MM.1S (cell line): ENCODE measurements around the gene BDNF.

ENCODE experiments used
- DNase-seq: peaks from one replicate; pipeline ENCODE4 v3.0.0-alpha.2; 2015
- H2AFZ ChIP-seq: fragments of 300-600 bp; sonication (generic); 2 replicates; pipeline ENCODE4 v1.6.0; 2016; ENCODE audit warnings: antibody characterized with exemption, low read length
- H3F3A ChIP-seq: fragments of 300-600 bp; sonication (generic); 2 replicates; pipeline ENCODE4 v1.6.1; 2016; ENCODE audit warnings: mild to moderate bottlenecking, antibody characterized with exemption, low read length, moderate library complexity, mixed read lengths; ENCODE audit not compliant: insufficient read depth
- H3K27ac ChIP-seq: fragments of 300-600 bp; sonication (generic); 2 replicates; pipeline ENCODE4 v1.5.1; 2016; ENCODE audit warnings: mild to moderate bottlenecking, low read length
- H3K27me3 ChIP-seq: fragments of 300-600 bp; sonication (generic); replicated peaks from 2 replicates; pipeline ENCODE4 v1.6.0; 2016; ENCODE audit warnings: low read length; ENCODE audit not compliant: insufficient read depth
- H3K36me3 ChIP-seq: fragments of 300-600 bp; sonication (generic); replicated peaks from 2 replicates; pipeline ENCODE4 v1.6.1; 2016; ENCODE audit warnings: mild to moderate bottlenecking, low read length, mixed read lengths; ENCODE audit not compliant: insufficient read depth
- H3K4me1 ChIP-seq: fragments of 300-600 bp; sonication (generic); 2 replicates; pipeline ENCODE4 v1.6.1; 2016; ENCODE audit warnings: low read length, mixed read lengths
- H3K4me2 ChIP-seq: fragments of 300-600 bp; sonication (generic); 2 replicates; pipeline ENCODE4 v1.6.0; 2016; ENCODE audit warnings: low read depth, low read length
- H3K4me3 ChIP-seq: fragments of 300-600 bp; sonication (generic); 2 replicates; pipeline ENCODE4 v1.5.1; 2016; ENCODE audit warnings: low read length, mixed read lengths
- H3K79me2 ChIP-seq: fragments of 300-600 bp; sonication (generic); 2 replicates; pipeline ENCODE4 v1.6.1; 2016; ENCODE audit warnings: mixed run types, low read length, mixed read lengths
- H3K9ac ChIP-seq: fragments of 300-600 bp; sonication (generic); 2 replicates; pipeline ENCODE4 v1.6.1; 2016; ENCODE audit warnings: low read length, mixed read lengths
- H3K9me2 ChIP-seq: fragments of 300-600 bp; sonication (generic); replicated peaks from 2 replicates; pipeline ENCODE4 v1.6.1; 2016; ENCODE audit warnings: mild to moderate bottlenecking, low read length, mixed read lengths; ENCODE audit not compliant: insufficient read depth
- H3K9me3 ChIP-seq: fragments of 300-600 bp; sonication (generic); replicated peaks from 2 replicates; pipeline ENCODE4 v1.6.1; 2016; ENCODE audit warnings: mild to moderate bottlenecking, low read length, mixed read lengths; ENCODE audit not compliant: insufficient read depth
- H4K20me1 ChIP-seq: fragments of 300-600 bp; sonication (generic); 2 replicates; pipeline ENCODE4 v1.6.1; 2016; ENCODE audit warnings: mild to moderate bottlenecking, low read length, moderate library complexity, mixed read lengths; ENCODE audit not compliant: insufficient read depth
- EZH2 ChIP-seq: fragments of 300-600 bp; sonication (generic); optimal IDR thresholded peaks from 2 replicates; pipeline ENCODE3; 2017; ENCODE audit warnings: low read depth, mild to moderate bottlenecking, antibody characterized with exemption, low read length, mixed read lengths
- EZH2phosphoT487 ChIP-seq: fragments of 300-600 bp; sonication (generic); IDR thresholded peaks from 2 replicates; pipeline ENCODE4 v1.6.1; 2018; ENCODE audit warnings: antibody characterized with exemption, low read length
- TF ChIP-seq, protein P1 (sequence below): fragments of 300-600 bp; sonication (generic); IDR thresholded peaks from 2 replicates; pipeline ENCODE4 v1.5.1; 2016; ENCODE audit warnings: antibody characterized with exemption, low read length, mixed read lengths

The BDNF gene

DNA sequence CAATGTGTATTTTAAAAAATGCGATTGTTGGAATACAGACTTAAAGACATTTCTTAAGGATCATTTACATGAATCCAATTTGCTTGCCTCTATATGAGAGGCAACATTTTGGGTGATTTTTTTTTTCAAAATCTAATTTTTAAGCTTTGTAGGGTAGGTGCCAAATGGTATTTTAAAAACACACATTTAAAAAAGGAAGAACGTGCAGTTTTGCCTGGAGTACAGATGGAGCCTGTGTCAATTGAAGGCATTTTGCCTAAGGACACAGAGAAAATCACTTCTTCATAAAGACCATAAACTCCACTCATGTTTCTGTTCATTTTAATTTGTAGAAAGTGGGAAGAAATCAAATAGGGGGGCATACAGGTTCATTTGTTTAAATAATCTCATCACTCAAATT, 91.3 kb downstream of the BDNF start:
- Histone ChIP-seq H3K9ac (no peak overlapping the region), H3K79me2 (no peaks in the 10 kb centered on the region), H3K9me2 (no peaks in the 10 kb centered on the region), H3K4me2 (no peak overlapping the region), H3K36me3 (no peaks in the 10 kb centered on the region), H4K20me1 (no peaks in the 10 kb centered on the region), H3K4me3 (no peak overlapping the region), H3K9me3 (no peaks in the 10 kb centered on the region), H3K4me1 (no peaks in the 10 kb centered on the region), H3K27ac (no peak overlapping the region), H3F3A (no peaks in the 10 kb centered on the region), H2AFZ (no peak overlapping the region), H3K27me3 (no peaks in the 10 kb centered on the region)
- TF ChIP-seq, protein P1, sequence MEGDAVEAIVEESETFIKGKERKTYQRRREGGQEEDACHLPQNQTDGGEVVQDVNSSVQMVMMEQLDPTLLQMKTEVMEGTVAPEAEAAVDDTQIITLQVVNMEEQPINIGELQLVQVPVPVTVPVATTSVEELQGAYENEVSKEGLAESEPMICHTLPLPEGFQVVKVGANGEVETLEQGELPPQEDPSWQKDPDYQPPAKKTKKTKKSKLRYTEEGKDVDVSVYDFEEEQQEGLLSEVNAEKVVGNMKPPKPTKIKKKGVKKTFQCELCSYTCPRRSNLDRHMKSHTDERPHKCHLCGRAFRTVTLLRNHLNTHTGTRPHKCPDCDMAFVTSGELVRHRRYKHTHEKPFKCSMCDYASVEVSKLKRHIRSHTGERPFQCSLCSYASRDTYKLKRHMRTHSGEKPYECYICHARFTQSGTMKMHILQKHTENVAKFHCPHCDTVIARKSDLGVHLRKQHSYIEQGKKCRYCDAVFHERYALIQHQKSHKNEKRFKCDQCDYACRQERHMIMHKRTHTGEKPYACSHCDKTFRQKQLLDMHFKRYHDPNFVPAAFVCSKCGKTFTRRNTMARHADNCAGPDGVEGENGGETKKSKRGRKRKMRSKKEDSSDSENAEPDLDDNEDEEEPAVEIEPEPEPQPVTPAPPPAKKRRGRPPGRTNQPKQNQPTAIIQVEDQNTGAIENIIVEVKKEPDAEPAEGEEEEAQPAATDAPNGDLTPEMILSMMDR: no peak
- DNase-seq: no peak

DNA sequence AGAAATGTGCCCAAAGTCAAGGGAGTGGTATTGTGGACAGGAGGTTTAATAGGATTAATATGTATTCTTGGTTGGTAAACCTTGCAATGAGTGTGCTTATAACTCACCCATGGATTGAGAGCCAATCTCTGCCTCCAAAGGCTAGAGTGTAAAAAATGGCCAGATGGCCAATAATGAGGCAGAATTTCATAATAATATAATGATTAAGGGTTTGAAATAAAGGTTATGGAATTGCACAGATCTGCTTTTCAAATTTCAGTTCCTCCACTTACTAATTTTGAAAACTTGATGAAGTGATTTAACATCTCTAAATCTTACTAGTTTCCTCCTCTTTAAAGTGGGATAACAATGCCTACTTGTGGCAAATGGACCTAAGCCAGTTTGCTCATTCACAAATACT, 94.8 kb downstream of the BDNF start:
- no peak for TF ChIP-seq EZH2phosphoT487
- TF ChIP-seq, protein P1: no peak
- TF ChIP-seq EZH2: no peak
- no peaks in the 10 kb centered on the region for H3K9me2 ChIP-seq
- no peak overlapping the region for H3K27ac ChIP-seq
- no peaks in the 10 kb centered on the region for H4K20me1 ChIP-seq
- H3K36me3 ChIP-seq: no peaks in the 10 kb centered on the region
- no peak overlapping the region for H3K9ac ChIP-seq
- no peaks in the 10 kb centered on the region for H3F3A ChIP-seq
- no peak for DNase-seq
- H3K79me2 ChIP-seq: no peaks in the 10 kb centered on the region
- H3K27me3 ChIP-seq: no peaks in the 10 kb centered on the region
- no peaks in the 10 kb centered on the region for H3K9me3 ChIP-seq
- H2AFZ ChIP-seq: no peak overlapping the region
- no peaks in the 10 kb centered on the region for H3K4me1 ChIP-seq
- H3K4me2 ChIP-seq: no peak overlapping the region
- no peak overlapping the region for H3K4me3 ChIP-seq
